IMR-90 (cell line): ENCODE results near the gene FNDC1. TPM values are rescaled to one million over a fixed set of nuclear protein-coding genes. Genes with fewer than 3 reads are reported as not detected.

Experiments
- ATAC-seq: fragments of 200-7000 bp; cut with Tn5 transposase; 2 replicates; pipeline ENCODE4 v1.9.1; 2020; ENCODE audit warnings: low read depth, mild to moderate bottlenecking, moderate library complexity
- BruUV-seq: library from RNA; stranded (reverse); fragments of 400-500 nt; replicated peaks from 2 replicates; lab custom pipeline; 2021; lab: Mats Ljungman, UMichigan
- CTCF ChIA-PET: fragments of 300-600 bp; formaldehyde crosslinking; extraction: SDS; loops from one replicate; lab custom pipeline; 2021; ENCODE audit warnings: antibody characterized with exemption; lab: Yijun Ruan, JAX
- POLR2A ChIA-PET: fragments of 300-600 bp; sonication (Branson Sonifier 250); formaldehyde crosslinking; loops from one replicate; lab custom pipeline; 2022; ENCODE audit warnings: antibody characterized with exemption; ENCODE audit not compliant: unreplicated experiment; lab: Charles Lee
- DNase-seq: peaks from one replicate; pipeline ENCODE4 v3.0.0; 2013
- H2AFZ ChIP-seq: replicated peaks from 2 replicates; pipeline ENCODE3; 2013; ENCODE audit warnings: low read length, mild to moderate bottlenecking; ENCODE audit not compliant: poor library complexity
- H2AK5ac ChIP-seq: 2 replicates; pipeline ENCODE4 v1.6.1; 2013; ENCODE audit warnings: low read depth, low read length, inconsistent platforms
- H2AK9ac ChIP-seq: replicated peaks from 2 replicates; pipeline ENCODE3; 2013; ENCODE audit warnings: mild to moderate bottlenecking, low read depth, low read length, moderate library complexity; ENCODE audit not compliant: poor library complexity
- H2BK120ac ChIP-seq: 2 replicates; pipeline ENCODE4 v1.6.1; 2013; ENCODE audit warnings: low read depth, low read length, inconsistent platforms
- H2BK15ac ChIP-seq: 3 replicates; pipeline ENCODE4 v1.6.1; 2013; ENCODE audit warnings: low read depth, low read length, inconsistent platforms
- H2BK20ac ChIP-seq: 2 replicates; pipeline ENCODE4 v1.6.1; 2013; ENCODE audit warnings: low read depth, mild to moderate bottlenecking, inconsistent platforms, low read length, moderate library complexity
- H2BK5ac ChIP-seq: 2 replicates; pipeline ENCODE4 v1.6.1; 2013; ENCODE audit warnings: mild to moderate bottlenecking, low read depth, low read length, inconsistent platforms; ENCODE audit not compliant: poor library complexity, severe bottlenecking
- H3K14ac ChIP-seq: replicated peaks from 2 replicates; pipeline ENCODE4 v1.6.1; 2013; ENCODE audit warnings: low read depth, low read length, inconsistent platforms
- H3K18ac ChIP-seq: 2 replicates; pipeline ENCODE4 v1.6.1; 2013; ENCODE audit warnings: low read depth, low read length, control low read depth
- H3K23ac ChIP-seq: 2 replicates; pipeline ENCODE4 v1.6.1; 2013; ENCODE audit warnings: low read depth, low read length, inconsistent platforms
- H3K27ac ChIP-seq: 2 replicates; pipeline ENCODE4 v1.5.1; 2013; ENCODE audit warnings: mild to moderate bottlenecking, control low read depth, low read length; ENCODE audit not compliant: insufficient read depth
- H3K27me3 ChIP-seq: 2 replicates; pipeline ENCODE4 v1.6.1; 2013; ENCODE audit warnings: low read length; ENCODE audit not compliant: control insufficient read depth, insufficient read depth
- H3K36me3 ChIP-seq: 2 replicates; pipeline ENCODE4 v1.6.1; 2013; ENCODE audit warnings: low read length, mixed read lengths; ENCODE audit not compliant: control insufficient read depth, insufficient read depth
- H3K4ac ChIP-seq: 2 replicates; pipeline ENCODE4 v1.6.1; 2013; ENCODE audit warnings: low read depth, low read length, inconsistent platforms
- H3K4me1 ChIP-seq: 2 replicates; pipeline ENCODE4 v1.6.1; 2013; ENCODE audit warnings: low read length, mixed read lengths; ENCODE audit not compliant: control insufficient read depth, insufficient read depth
- H3K4me2 ChIP-seq: 2 replicates; pipeline ENCODE4 v1.6.1; 2013; ENCODE audit warnings: low read depth, mild to moderate bottlenecking, control low read depth, low read length, moderate library complexity
- H3K4me3 ChIP-seq: 2 replicates; pipeline ENCODE4 v1.5.1; 2013; ENCODE audit warnings: low read depth, mild to moderate bottlenecking, control low read depth, low read length, moderate library complexity; ENCODE audit not compliant: insufficient read depth
- H3K56ac ChIP-seq: 2 replicates; pipeline ENCODE4 v1.6.1; 2013; ENCODE audit warnings: low read length, inconsistent platforms; ENCODE audit not compliant: insufficient read depth; ENCODE audit errors: extremely low read depth
- H3K79me1 ChIP-seq, 2 experiments: 2 replicates each; pipeline ENCODE4 v1.6.1; 2013; ENCODE audit warnings: low read length in 2 of 2, inconsistent platforms in 1 of 2, low read depth in 1 of 2
- H3K9ac ChIP-seq: 2 replicates; pipeline ENCODE4 v1.6.1; 2013; ENCODE audit warnings: low read depth, low read length, control low read depth
- H3K9me1 ChIP-seq: 2 replicates; pipeline ENCODE4 v1.6.1; 2013; ENCODE audit warnings: low read length, inconsistent platforms; ENCODE audit not compliant: insufficient read depth
- H3K9me3 ChIP-seq: 2 replicates; pipeline ENCODE4 v1.6.1; 2013; ENCODE audit warnings: low read length; ENCODE audit not compliant: control insufficient read depth, insufficient read depth
- H4K20me1 ChIP-seq: 2 replicates; pipeline ENCODE4 v1.6.1; 2013; ENCODE audit warnings: low read length, inconsistent platforms; ENCODE audit not compliant: insufficient read depth
- H4K5ac ChIP-seq: 2 replicates; pipeline ENCODE4 v1.6.1; 2013; ENCODE audit warnings: mild to moderate bottlenecking, low read depth, low read length, control low read depth
- H4K8ac ChIP-seq, 2 experiments: 2 replicates each; pipeline ENCODE4 v1.6.1; 2013; ENCODE audit warnings: low read depth in 2 of 2, low read length in 2 of 2, control low read depth in 1 of 2, inconsistent platforms in 1 of 2
- H4K91ac ChIP-seq: 2 replicates; pipeline ENCODE4 v1.6.1; 2013; ENCODE audit warnings: low read depth, low read length, inconsistent platforms; ENCODE audit not compliant: insufficient read depth
- BHLHE40 ChIP-seq: fragments of 150-350 bp; IDR thresholded peaks from 2 replicates; pipeline ENCODE4 v1.6.1; 2016; ENCODE audit warnings: mild to moderate bottlenecking, low read depth, low read length
- CEBPB ChIP-seq: IDR thresholded peaks from 2 replicates; pipeline ENCODE4 v1.6.1; 2012; ENCODE audit warnings: low read depth, low read length, improper control_type of control experiment
- CTCF ChIP-seq: conservative IDR thresholded peaks from 2 replicates; pipeline ENCODE4 v1.5.1; 2012; ENCODE audit warnings: mild to moderate bottlenecking, low read depth, low read length, improper control_type of control experiment
- FOS ChIP-seq: fragments of 150-350 bp; IDR thresholded peaks from 2 replicates; pipeline ENCODE4 v1.6.1; 2016; ENCODE audit warnings: low read depth, low read length
- MAFK ChIP-seq: IDR thresholded peaks from 2 replicates; pipeline ENCODE4 v1.6.1; 2012; ENCODE audit warnings: low read depth, low read length, improper control_type of control experiment
- MXI1 ChIP-seq: IDR thresholded peaks from 2 replicates; pipeline ENCODE4 v1.6.1; 2012; ENCODE audit warnings: low read depth, mild to moderate bottlenecking, low read length, moderate library complexity, borderline replicate concordance
- POLR2A ChIP-seq: IDR thresholded peaks from 2 replicates; pipeline ENCODE4 v1.6.1; 2012; ENCODE audit warnings: mild to moderate bottlenecking, low read depth, low read length
- RAD21 ChIP-seq: IDR thresholded peaks from 2 replicates; pipeline ENCODE4 v1.6.1; 2012; ENCODE audit warnings: low read length, improper control_type of control experiment
- RCOR1 ChIP-seq: IDR thresholded peaks from 2 replicates; pipeline ENCODE4 v1.6.1; 2012; ENCODE audit warnings: mild to moderate bottlenecking, low read length, improper control_type of control experiment; ENCODE audit not compliant: insufficient replicate concordance
- WGBS, 2 experiments: methylation state at CpG; one replicate each; pipeline versions ENCODE4 v1.1.5 to v1.1.7; 2013; ENCODE audit warnings: missing lambda C conversion rate in 2 of 2; ENCODE audit not compliant: insufficient read length in 1 of 2; ENCODE audit errors: extremely low coverage in 2 of 2; 5-methylcytosine and 5-hydroxymethylcytosine counted together
- dilution Hi-C: fragments of 300-500 bp; cut with HindIII; formaldehyde crosslinking; loops from one replicate; pipeline ENCODE4 v1.14.3; 2018; ENCODE audit warnings: low sequenced_read_pairs; ENCODE audit not compliant: unreplicated experiment
- in situ Hi-C: fragments of 300-500 bp; cut with MboI; formaldehyde crosslinking; loops from 3 replicates; pipeline ENCODE4 v1.14.3; 2019; ENCODE audit warnings: low sequenced_read_pairs, inconsistent platforms, mixed read lengths
- intact Hi-C: fragments of 100-400 bp; cut with micrococcal nuclease; formaldehyde crosslinking; loops from 2 replicates; pipeline ENCODE4 v1.10.0; 2022
- polyA plus RNA-seq, 3 experiments: library from polyadenylated mRNA; depleted of rRNA; stranded (reverse); fragments of >200 nt; gene quantifications; 2 replicates each; pipeline ENCODE4 v1.2.3, GENCODE V29; 2012; ENCODE audit warnings: low replicate concordance in 1 of 3
- total RNA-seq: library from RNA; depleted of rRNA; stranded (reverse); fragments of >200 nt; gene quantifications from 2 replicates; pipeline ENCODE4 v1.2.3, GENCODE V29; 2012

The FNDC1 gene
- total and polyA plus RNA-seq, 2 of the 4 experiments (the other 2 are of a cell fraction) = 0.03 TPM; not detected in 1

GRCh38 chr6:159126590-159126989 lies 42.6 kb upstream of the FNDC1 start:
- no peak overlapping the region for H2AFZ ChIP-seq
- no peak overlapping the region for H3K4me3 ChIP-seq
- WGBS, 2 experiments = 20% methylated on average over 3 of the region's 5 CpGs; no CpG with 5 or more reads in 1 of the 2 experiments
- ChIA-PET POLR2A (no interaction called here), CTCF (no interaction called here)
- no peak overlapping the region for H3K18ac ChIP-seq
- H3K79me1 ChIP-seq = no peaks in the 10 kb centered on the region
- ATAC-seq = no peak
- no peak overlapping the region for H4K8ac ChIP-seq
- no peaks in the 10 kb centered on the region for H3K4me1 ChIP-seq
- no peak overlapping the region for H3K4me2 ChIP-seq
- dilution Hi-C loops (no loop called here), in situ Hi-C loops (no loop called here), intact Hi-C loops (no loop called here)
- no peak for DNase-seq
- no peak overlapping the region for H3K23ac ChIP-seq
- no peak overlapping the region for H3K9ac ChIP-seq
- no TSS peak for BruUV-seq
- H3K4ac ChIP-seq = no peak overlapping the region
- peaks cover 17% of the 10 kb centered on the region for H3K27me3 ChIP-seq
- no peaks in the 10 kb centered on the region for H4K20me1 ChIP-seq
- no peak overlapping the region for H4K91ac ChIP-seq
- TF ChIP-seq RCOR1 (no peak), CTCF (no peak), CEBPB (no peak), FOS (no peak), MXI1 (no peak), MAFK (no peak), BHLHE40 (no peak), RAD21 (no peak), POLR2A (no peak)
- no peak overlapping the region for H2BK5ac ChIP-seq
- no peak overlapping the region for H2BK120ac ChIP-seq
- no peak overlapping the region for H2AK5ac ChIP-seq
- H3K9me1 ChIP-seq = no peaks in the 10 kb centered on the region
- no peak overlapping the region for H2BK15ac ChIP-seq
- H3K56ac ChIP-seq = no peak overlapping the region
- no peaks in the 10 kb centered on the region for H3K36me3 ChIP-seq
- H2AK9ac ChIP-seq = peak overlapping the region; percentile 55
- no peak overlapping the region for H2BK20ac ChIP-seq
- no peak overlapping the region for H3K27ac ChIP-seq
- no peaks in the 10 kb centered on the region for H3K9me3 ChIP-seq
- H4K5ac ChIP-seq = no peak overlapping the region
- H3K14ac ChIP-seq = no peak overlapping the region
